Measurements from ENCODE around the gene IGF1R. TPM values are rescaled to one million over a fixed set of nuclear protein-coding genes. Genes with fewer than 3 reads are reported as not detected.

The IGF1R gene
- total and polyA plus RNA-seq, 2 of the 8 experiments (the other 6 are each of a cell fraction or from before 2014, with no cell fraction given): 32.9 to 109 TPM

GRCh38 chr15:98713585-98714001 lies 65.3 kb downstream of the IGF1R start:
- peak overlapping the region; percentile 60; the same call in 1 of the 2 replicates for H3K18ac ChIP-seq (ENCODE audit: extremely low read depth, low read length)
- no peak overlapping the region for H3K14ac ChIP-seq (ENCODE audit: insufficient read length)
- peaks cover 0 to 7% (median 3%) of the 10 kb centered on the region in 4 experiments; a peak in 3 of 8 replicates for H3K36me3 ChIP-seq (ENCODE audit: control insufficient read depth in 2 of 4, insufficient read depth in 4 of 4, low read length in 3 of 4)
- H2AFZ ChIP-seq (ENCODE audit: low read length): no peak overlapping the region
- peaks cover 74 to 100% of the 10 kb centered on the region in 2 experiments for H3K79me2 ChIP-seq (ENCODE audit: control insufficient read depth in 1 of 2, insufficient read depth in 2 of 2, low read length in 2 of 2)
- H4K20me1 ChIP-seq (replicated peaks in 1 of 2; ENCODE audit: control insufficient read depth in 1 of 2, insufficient read depth in 2 of 2, low read length in 2 of 2): peaks cover 34 to 57% of the 10 kb centered on the region in 2 experiments
- TF ChIP-seq KDM1A (IDR thresholded peaks at IDR 0.05; ENCODE audit: borderline replicate concordance, low read length): no peak
- 0 out of 2 replicates have a peak overlapping the region, but pooled peaks have one; percentile 81 for H2BK15ac ChIP-seq (ENCODE audit: low read length)
- POLR2A ChIA-PET (ENCODE audit: partially characterized antibody): interaction anchor here (1.4 kb wide), 2 partner anchors 10 to 15 kb away, joined by 3 read pairs; no protein-coding TSS in a partner anchor
- H3K9me3 ChIP-seq (ENCODE audit: insufficient read depth in 2 of 2, low read depth in 1 of 2, low read length in 1 of 2): no peaks in the 10 kb centered on the region
- CTCF ChIA-PET (ENCODE audit: partially characterized antibody): interaction anchor here (1.1 to 2.4 kb wide), 4 partner anchors 8 to 138 kb away, joined by 3 to 7 read pairs (median 4); no protein-coding TSS in a partner anchor
- peaks cover 11 to 31% (median 30%) of the 10 kb centered on the region in 4 experiments for H3K4me1 ChIP-seq (replicated peaks in 1 of 4; ENCODE audit: control insufficient read depth in 3 of 4, insufficient read depth in 4 of 4, low read length in 3 of 4)
- 64% methylated on average over 3 of the region's 3 CpGs; no CpG with 5 or more reads in 1 of the 2 experiments for WGBS, 2 experiments (ENCODE audit: extremely low coverage in 1 of 2, insufficient coverage in 1 of 2, insufficient read length in 1 of 2, insufficient replicate concordance in 2 of 2, low coverage in 1 of 2, low lambda C conversion rate in 2 of 2, missing lambda C conversion rate in 1 of 2)
- H2AK5ac ChIP-seq (ENCODE audit: low read depth, low read length): no peak overlapping the region
- no peak overlapping the region for H3K4ac ChIP-seq (replicated peaks; ENCODE audit: insufficient read length, low read depth, low read length)
- H3K4me3 ChIP-seq (ENCODE audit: extremely low read depth in 1 of 4, insufficient read depth in 2 of 4, low read depth in 3 of 4, low read length in 4 of 4): no peak overlapping the region
- H2BK120ac ChIP-seq (replicated peaks; ENCODE audit: low read depth, low read length): no peak overlapping the region
- H2BK5ac ChIP-seq (ENCODE audit: low read depth, low read length): peak overlapping the region; percentile 71
- H3K23ac ChIP-seq (ENCODE audit: insufficient read length): no peak overlapping the region
- peaks cover 19% of the 10 kb centered on the region for H3K79me1 ChIP-seq (ENCODE audit: low read depth, low read length)
- no peak overlapping the region for H4K8ac ChIP-seq (ENCODE audit: extremely low read depth, insufficient read depth, low read length)
- H3K27ac ChIP-seq (ENCODE audit: low read depth, low read length): 0 out of 2 replicates have a peak overlapping the region, but pooled peaks have one; percentile 8
- H3K4me2 ChIP-seq (ENCODE audit: insufficient read depth in 1 of 2, low read depth in 2 of 2, low read length in 2 of 2): peak overlapping the region in 1 of 2 experiments; percentile 7; a peak in 1 of 4 replicates
- no peak overlapping the region for H2BK12ac ChIP-seq (ENCODE audit: low read depth, low read length)
- peaks cover 2% of the 10 kb centered on the region; the same call in 1 of the 2 replicates for H3K23me2 ChIP-seq (ENCODE audit: low read depth, low read length)
- no peaks in the 10 kb centered on the region for H3K27me3 ChIP-seq (replicated peaks in 1 of 4; ENCODE audit: control insufficient read depth in 3 of 4, extremely low read depth in 1 of 4, insufficient read depth in 3 of 4, low read length in 3 of 4)
- no peak overlapping the region for H2BK20ac ChIP-seq (ENCODE audit: low read length)
- DNase-seq (ENCODE audit: low read depth in 1 of 2, low spot score in 2 of 2) (no peak), FAIRE-seq (no peak)
- H3K9ac ChIP-seq (replicated peaks in 1 of 4; ENCODE audit: extremely low read depth in 1 of 4, low read depth in 3 of 4, low read length in 3 of 4): no peak overlapping the region
- H4K5ac ChIP-seq (ENCODE audit: insufficient read length, low read depth, low read length): no peak overlapping the region
- no peak overlapping the region for H4K91ac ChIP-seq (replicated peaks; ENCODE audit: insufficient read length, low read length)
- no peak overlapping the region for H3K56ac ChIP-seq (replicated peaks; ENCODE audit: insufficient read length, low read depth, low read length)
